Left ventricle myocardium inferior (tissue), 1 donor: Measurements from ENCODE around the gene NUP153. TPM values are rescaled to one million over a fixed set of nuclear protein-coding genes. Genes with fewer than 3 reads are reported as not detected.

ENCODE experiments used
- DNase-seq: peaks from one replicate; pipeline ENCODE4 v3.0.0-alpha.2; 2020
- H3K27ac ChIP-seq: fragments of 200-600 bp; replicated peaks from 2 replicates; pipeline ENCODE4 v1.8.0; 2021
- H3K27me3 ChIP-seq: fragments of 200-600 bp; 2 replicates; pipeline ENCODE4 v1.8.0; 2021; ENCODE audit warnings: low read depth
- H3K36me3 ChIP-seq: fragments of 200-600 bp; 2 replicates; pipeline ENCODE4 v1.8.0; 2021
- H3K4me1 ChIP-seq: fragments of 200-600 bp; 2 replicates; pipeline ENCODE4 v1.8.0; 2021
- H3K4me3 ChIP-seq: fragments of 200-600 bp; 2 replicates; pipeline ENCODE4 v1.8.0; 2021; ENCODE audit warnings: mild to moderate bottlenecking, moderate library complexity
- H3K9me3 ChIP-seq: fragments of 200-600 bp; replicated peaks from 2 replicates; pipeline ENCODE4 v1.8.0; 2021
- CTCF ChIP-seq: fragments of 200-600 bp; IDR thresholded peaks from 2 replicates; pipeline ENCODE4 v1.8.0; 2021; ENCODE audit warnings: antibody characterized with exemption, mild to moderate bottlenecking, borderline replicate concordance
- intact Hi-C: fragments of 100-400 bp; cut with micrococcal nuclease; formaldehyde crosslinking; loops from one replicate; pipeline ENCODE4 v1.11.0; 2022
- total RNA-seq: library from RNA; stranded (reverse); fragmentation: NEBNext Ultra II Directional; extraction: Animal tissue kit (Norgen Biotek cat#: 25700); gene quantifications from one replicate; pipeline ENCODE4 v1.2.1, GENCODE V29; 2021
- donor health status: DM: no; HTN: yes; CAD: no; lungs with severe emphysema.

The NUP153 gene
- total RNA-seq, 1 donor from 2014 or later = 24.1 TPM

GRCh38 chr6:17580518-17581048, 126.1 kb downstream of the NUP153 start:
- intact Hi-C loops = loop anchor here (5.0 to 10.0 kb wide), 2 partner anchors 296 to 423 kb away; partner anchors contain the start of gene RBM24
- H3K36me3 ChIP-seq = no peaks in the 10 kb centered on the region
- peak overlapping the region; percentile 72 for H3K27ac ChIP-seq
- H3K4me3 ChIP-seq = peak overlapping the region; percentile 72
- DNase-seq = peak; percentile 44
- peaks cover 13% of the 10 kb centered on the region for H3K9me3 ChIP-seq
- peaks cover 18% of the 10 kb centered on the region for H3K4me1 ChIP-seq
- TF ChIP-seq CTCF = no peak
- H3K27me3 ChIP-seq = no peaks in the 10 kb centered on the region

GRCh38 chr6:17577059-17577458, 129.7 kb downstream of the NUP153 start:
- Histone ChIP-seq H3K36me3 (no peaks in the 10 kb centered on the region), H3K4me1 (peaks cover 8% of the 10 kb centered on the region), H3K4me3 (no peak overlapping the region), H3K9me3 (peaks cover 13% of the 10 kb centered on the region), H3K27me3 (peaks cover 11% of the 10 kb centered on the region), H3K27ac (no peak overlapping the region)
- TF ChIP-seq CTCF = no peak
- intact Hi-C loops = no loop called here
- no peak for DNase-seq

GRCh38 chr6:17574866-17575560, 131.7 kb downstream of the NUP153 start:
- no peak for TF ChIP-seq CTCF
- intact Hi-C loops = no loop called here
- Histone ChIP-seq H3K9me3 (peaks cover 13% of the 10 kb centered on the region), H3K4me3 (no peak overlapping the region), H3K27ac (no peak overlapping the region), H3K4me1 (no peaks in the 10 kb centered on the region), H3K36me3 (no peaks in the 10 kb centered on the region), H3K27me3 (peaks cover 18% of the 10 kb centered on the region)
- DNase-seq = no peak

- H3K4me3 ChIP-seq = no peak overlapping the region
- intact Hi-C loops = no loop called here
- TF ChIP-seq CTCF = no peak
- DNase-seq = no peak
- H3K27me3 ChIP-seq = no peaks in the 10 kb centered on the region
- no peaks in the 10 kb centered on the region for H3K4me1 ChIP-seq
- no peaks in the 10 kb centered on the region for H3K36me3 ChIP-seq
- H3K9me3 ChIP-seq = peaks cover 24% of the 10 kb centered on the region
- no peak overlapping the region for H3K27ac ChIP-seq
These were observed 141.3 kb downstream of the NUP153 start for GRCh38 chr6:17565399-17565798.

Other genes with a start within 250 kb of the NUP153 start
- 17.2 TPM for gene FAM8A1, start 106.6 kb downstream of the NUP153 start, total RNA-seq